SU-DHL-6 (cell line): ENCODE measurements around the gene DNER.

Experiments
- H2AFZ ChIP-seq: fragments of 200-600 bp; sonication (generic); 2 replicates; pipeline ENCODE4 v1.6.1; 2014; ENCODE audit warnings: low read depth, mild to moderate bottlenecking, moderate library complexity, mixed read lengths, antibody characterized with exemption, low read length; ENCODE audit not compliant: severe bottlenecking
- H3F3A ChIP-seq: fragments of 200-600 bp; shearing (Covaris generic); 2 replicates; pipeline ENCODE4 v1.6.0; 2016; ENCODE audit warnings: antibody characterized with exemption, mild to moderate bottlenecking; ENCODE audit not compliant: insufficient read depth
- H3K27ac ChIP-seq: fragments of 200-600 bp; sonication (generic); 2 replicates; pipeline ENCODE4 v1.5.1; 2016; ENCODE audit warnings: low read depth, mild to moderate bottlenecking, low read length, moderate library complexity, mixed read lengths
- H3K27me3 ChIP-seq: fragments of 200-600 bp; sonication (generic), shearing (Covaris generic); 2 replicates; pipeline ENCODE4 v1.6.0; 2014; ENCODE audit warnings: mild to moderate bottlenecking, low read length
- H3K36me3 ChIP-seq: fragments of 200-600 bp; sonication (generic); 2 replicates; pipeline ENCODE4 v1.6.1; 2014; ENCODE audit warnings: mild to moderate bottlenecking, low read length, mixed read lengths
- H3K4me2 ChIP-seq: fragments of 300-600, 200-600 bp; shearing (Covaris generic), sonication (generic); 2 replicates; pipeline ENCODE4 v1.6.0; 2014; ENCODE audit warnings: low read length, low read depth, mild to moderate bottlenecking; ENCODE audit not compliant: poor library complexity, severe bottlenecking
- H3K4me3 ChIP-seq: fragments of 200-600 bp; sonication (generic); 2 replicates; pipeline ENCODE4 v1.5.1; 2014; ENCODE audit warnings: antibody characterized with exemption, low read length, mild to moderate bottlenecking, mixed read lengths; ENCODE audit not compliant: insufficient read depth, poor library complexity, severe bottlenecking
- H3K79me2 ChIP-seq: fragments of 200-600 bp; sonication (generic); 2 replicates; pipeline ENCODE4 v1.6.1; 2014; ENCODE audit warnings: mild to moderate bottlenecking, low read length, moderate library complexity; ENCODE audit not compliant: insufficient read depth
- H3K9ac ChIP-seq: fragments of 200-600 bp; sonication (generic); 2 replicates; pipeline ENCODE4 v1.7.0; 2014; ENCODE audit warnings: mild to moderate bottlenecking, low read length
- H3K9me2 ChIP-seq: fragments of 200-600 bp; sonication (generic); replicated peaks from 2 replicates; pipeline ENCODE4 v1.6.1; 2014; ENCODE audit warnings: low read length; ENCODE audit not compliant: insufficient read depth
- H3K9me3 ChIP-seq: fragments of 200-600 bp; sonication (generic); 2 replicates; pipeline ENCODE4 v1.6.1; 2014; ENCODE audit warnings: low read length, mixed read lengths; ENCODE audit not compliant: insufficient read depth
- H4K20me1 ChIP-seq: fragments of 200-600 bp; sonication (generic); 2 replicates; pipeline ENCODE4 v1.6.1; 2014; ENCODE audit warnings: low read depth, mild to moderate bottlenecking, antibody characterized with exemption, low read length, moderate library complexity, mixed read lengths
- CTCF ChIP-seq: fragments of 200-600 bp; sonication (generic); IDR thresholded peaks from one replicate; pipeline ENCODE4 v1.5.1; 2017; ENCODE audit warnings: antibody characterized with exemption, mild to moderate bottlenecking, low read length, moderate library complexity; ENCODE audit not compliant: insufficient read depth, poor library complexity, severe bottlenecking
- EZH2phosphoT487 ChIP-seq: fragments of 200-600 bp; sonication (generic), shearing (Covaris generic); conservative IDR thresholded peaks from 2 replicates; pipeline ENCODE4 v1.6.1; 2018; ENCODE audit warnings: mild to moderate bottlenecking, antibody characterized with exemption, low read length, moderate library complexity, mixed read lengths

Gene DNER

GRCh38 chr2:229658004-229658403 lies 56.4 kb downstream of the DNER start:
- Histone ChIP-seq H4K20me1 (no peaks in the 10 kb centered on the region), H3K4me3 (no peak overlapping the region), H3K27me3 (no peaks in the 10 kb centered on the region), H3K9me3 (no peaks in the 10 kb centered on the region), H3K36me3 (no peaks in the 10 kb centered on the region), H3K79me2 (no peaks in the 10 kb centered on the region), H3K9me2 (no peaks in the 10 kb centered on the region), H3K4me2 (no peak overlapping the region), H3K9ac (no peak overlapping the region), H2AFZ (no peak overlapping the region), H3K27ac (no peak overlapping the region), H3F3A (no peaks in the 10 kb centered on the region)
- TF ChIP-seq CTCF = no peak
- TF ChIP-seq EZH2phosphoT487 = no peak

- H4K20me1 ChIP-seq = no peaks in the 10 kb centered on the region
- H3K27me3 ChIP-seq = no peaks in the 10 kb centered on the region
- no peak overlapping the region for H3K4me3 ChIP-seq
- H2AFZ ChIP-seq = no peak overlapping the region
- H3K36me3 ChIP-seq = no peaks in the 10 kb centered on the region
- H3K9me3 ChIP-seq = no peaks in the 10 kb centered on the region
- no peaks in the 10 kb centered on the region for H3F3A ChIP-seq
- no peak for TF ChIP-seq CTCF
- TF ChIP-seq EZH2phosphoT487 = no peak
- no peak overlapping the region for H3K9ac ChIP-seq
- H3K79me2 ChIP-seq = no peaks in the 10 kb centered on the region
- no peaks in the 10 kb centered on the region for H3K9me2 ChIP-seq
- no peak overlapping the region for H3K4me2 ChIP-seq
- no peak overlapping the region for H3K27ac ChIP-seq
These were observed 59.9 kb downstream of the DNER start for GRCh38 chr2:229654437-229654836.

GRCh38 chr2:229653531-229653930 lies 60.8 kb downstream of the DNER start:
- no peak for TF ChIP-seq CTCF
- no peak for TF ChIP-seq EZH2phosphoT487
- Histone ChIP-seq H3K4me2 (no peak overlapping the region), H2AFZ (no peak overlapping the region), H3K27ac (no peak overlapping the region), H3K27me3 (no peaks in the 10 kb centered on the region), H3K9me3 (no peaks in the 10 kb centered on the region), H3K9me2 (no peaks in the 10 kb centered on the region), H3K36me3 (no peaks in the 10 kb centered on the region), H3F3A (no peaks in the 10 kb centered on the region), H3K79me2 (no peaks in the 10 kb centered on the region), H3K4me3 (no peak overlapping the region), H3K9ac (no peak overlapping the region), H4K20me1 (no peaks in the 10 kb centered on the region)

- Histone ChIP-seq H3K4me2 (no peak overlapping the region), H3K27me3 (no peaks in the 10 kb centered on the region), H2AFZ (no peak overlapping the region), H3K9me2 (no peaks in the 10 kb centered on the region), H3K9me3 (no peaks in the 10 kb centered on the region), H3K79me2 (no peaks in the 10 kb centered on the region), H3K27ac (no peak overlapping the region), H4K20me1 (no peaks in the 10 kb centered on the region), H3K9ac (no peak overlapping the region), H3F3A (no peaks in the 10 kb centered on the region), H3K4me3 (no peak overlapping the region), H3K36me3 (no peaks in the 10 kb centered on the region)
- no peak for TF ChIP-seq EZH2phosphoT487
- TF ChIP-seq CTCF = no peak
These were observed 61.6 kb downstream of the DNER start for GRCh38 chr2:229652796-229653195.
